HG03135 (cell line): ENCODE data around the gene BMP5.

Source experiments
- ATAC-seq: cut with Tn5 transposase; IDR thresholded peaks from one replicate; pipeline ENCODE4 v1.9.1; 2021; ENCODE audit warnings: mild to moderate bottlenecking, moderate library complexity; ENCODE audit not compliant: unreplicated experiment

Gene BMP5

GRCh38 chr6:55726144-55726543, 149.2 kb downstream of the BMP5 start:
- ATAC-seq = no peak

GRCh38 chr6:55714831-55715230, 160.6 kb downstream of the BMP5 start:
- ATAC-seq = no peak

GRCh38 chr6:55713436-55713835, 162.0 kb downstream of the BMP5 start:
- no peak for ATAC-seq

GRCh38 chr6:55708711-55709110, 166.7 kb downstream of the BMP5 start:
- ATAC-seq = no peak

GRCh38 chr6:55705451-55706440, 169.6 kb downstream of the BMP5 start:
- no peak for ATAC-seq

- no peak for ATAC-seq
Observed at GRCh38 chr6:55704421-55704820, 171.0 kb downstream of the BMP5 start.
